ENCODE results near the gene HAND1. TPM values are rescaled to one million over a fixed set of nuclear protein-coding genes. Genes with fewer than 3 reads are reported as not detected.

The HAND1 gene
- total RNA-seq, 1 donor from 2014 or later, result not detected

- DNase-seq (ENCODE audit: low read depth, low spot score), result no peak
These were observed 35.6 kb upstream of the HAND1 start for GRCh38 chr5:154513669-154514084.

GRCh38 chr5:154511984-154512383 lies 34.0 kb upstream of the HAND1 start:
- no peak for TF ChIP-seq CTCF (conservative IDR thresholded peaks at IDR 0.05)
- H3K27ac Mint-ChIP-seq (ENCODE audit: unreplicated experiment), result no peak overlapping the region
- H3K4me1 Mint-ChIP-seq, result no peaks in the 10 kb centered on the region
- H3K27me3 Mint-ChIP-seq (ENCODE audit: low read depth), result peaks cover 39% of the 10 kb centered on the region
- no peaks in the 10 kb centered on the region for H3K9me3 Mint-ChIP-seq
- DNase-seq (ENCODE audit: low read depth, low spot score), result no peak
- no peak overlapping the region for H3K4me3 Mint-ChIP-seq
- H3K36me3 Mint-ChIP-seq (ENCODE audit: low read depth), result no peaks in the 10 kb centered on the region

More at GRCh38 chr5:154513669-154514084, 35.6 kb upstream of the HAND1 start:
- no peak overlapping the region for H3K27ac Mint-ChIP-seq (ENCODE audit: unreplicated experiment)
- no peak overlapping the region for H3K4me3 Mint-ChIP-seq
- no peaks in the 10 kb centered on the region for H3K36me3 Mint-ChIP-seq (ENCODE audit: low read depth)
- no peak for TF ChIP-seq CTCF (conservative IDR thresholded peaks at IDR 0.05)
- no peaks in the 10 kb centered on the region for H3K4me1 Mint-ChIP-seq
- H3K27me3 Mint-ChIP-seq (ENCODE audit: low read depth), result peaks cover 36% of the 10 kb centered on the region
- H3K9me3 Mint-ChIP-seq, result no peaks in the 10 kb centered on the region

GRCh38 chr5:154509784-154510555 lies 31.9 kb upstream of the HAND1 start:
- no peak for DNase-seq (ENCODE audit: low read depth, low spot score)
- no peak overlapping the region for H3K4me3 Mint-ChIP-seq
- no peaks in the 10 kb centered on the region for H3K4me1 Mint-ChIP-seq
- H3K9me3 Mint-ChIP-seq, result no peaks in the 10 kb centered on the region
- H3K27ac Mint-ChIP-seq (ENCODE audit: unreplicated experiment), result no peak overlapping the region
- H3K36me3 Mint-ChIP-seq (ENCODE audit: low read depth), result no peaks in the 10 kb centered on the region
- peaks cover 40% of the 10 kb centered on the region for H3K27me3 Mint-ChIP-seq (ENCODE audit: low read depth)
- no peak for TF ChIP-seq CTCF (conservative IDR thresholded peaks at IDR 0.05)

GRCh38 chr5:154508114-154508513 lies 30.1 kb upstream of the HAND1 start:
- no peaks in the 10 kb centered on the region for H3K36me3 Mint-ChIP-seq (ENCODE audit: low read depth)
- H3K4me3 Mint-ChIP-seq, result no peak overlapping the region
- H3K27me3 Mint-ChIP-seq (ENCODE audit: low read depth), result peaks cover 23% of the 10 kb centered on the region
- no peaks in the 10 kb centered on the region for H3K4me1 Mint-ChIP-seq
- no peak for DNase-seq (ENCODE audit: low read depth, low spot score)
- no peaks in the 10 kb centered on the region for H3K9me3 Mint-ChIP-seq
- H3K27ac Mint-ChIP-seq (ENCODE audit: unreplicated experiment), result no peak overlapping the region
- TF ChIP-seq CTCF (conservative IDR thresholded peaks at IDR 0.05), result no peak

GRCh38 chr5:154506716-154507080 lies 28.7 kb upstream of the HAND1 start:
- Mint-ChIP-seq H3K4me3 (no peak overlapping the region), H3K27ac (ENCODE audit: unreplicated experiment) (no peak overlapping the region), H3K36me3 (ENCODE audit: low read depth) (no peaks in the 10 kb centered on the region), H3K27me3 (ENCODE audit: low read depth) (peaks cover 22% of the 10 kb centered on the region), H3K9me3 (no peaks in the 10 kb centered on the region), H3K4me1 (no peaks in the 10 kb centered on the region)
- DNase-seq (ENCODE audit: low read depth, low spot score), result no peak
- TF ChIP-seq CTCF (conservative IDR thresholded peaks at IDR 0.05), result no peak

Measured in neural crest cell (in vitro differentiated cells).